OCI-LY1 (cell line): ENCODE measurements around the gene TMEM52B.

Experiments used
- EZH2 ChIP-seq: fragments of 200-600 bp; sonication (generic), shearing (Covaris generic); IDR thresholded peaks from 2 replicates; pipeline ENCODE4 v1.8.0; 2017; ENCODE audit warnings: borderline replicate concordance, mixed run types, mild to moderate bottlenecking, antibody characterized with exemption, low read length, moderate library complexity, mixed read lengths
- TF ChIP-seq, protein P1 (sequence below): fragments of 200-600 bp; sonication (generic), shearing (Covaris generic); IDR thresholded peaks from 2 replicates; pipeline ENCODE4 v1.5.1; 2017; ENCODE audit warnings: mild to moderate bottlenecking, antibody characterized with exemption, low read length, moderate library complexity, mixed read lengths

DNA sequence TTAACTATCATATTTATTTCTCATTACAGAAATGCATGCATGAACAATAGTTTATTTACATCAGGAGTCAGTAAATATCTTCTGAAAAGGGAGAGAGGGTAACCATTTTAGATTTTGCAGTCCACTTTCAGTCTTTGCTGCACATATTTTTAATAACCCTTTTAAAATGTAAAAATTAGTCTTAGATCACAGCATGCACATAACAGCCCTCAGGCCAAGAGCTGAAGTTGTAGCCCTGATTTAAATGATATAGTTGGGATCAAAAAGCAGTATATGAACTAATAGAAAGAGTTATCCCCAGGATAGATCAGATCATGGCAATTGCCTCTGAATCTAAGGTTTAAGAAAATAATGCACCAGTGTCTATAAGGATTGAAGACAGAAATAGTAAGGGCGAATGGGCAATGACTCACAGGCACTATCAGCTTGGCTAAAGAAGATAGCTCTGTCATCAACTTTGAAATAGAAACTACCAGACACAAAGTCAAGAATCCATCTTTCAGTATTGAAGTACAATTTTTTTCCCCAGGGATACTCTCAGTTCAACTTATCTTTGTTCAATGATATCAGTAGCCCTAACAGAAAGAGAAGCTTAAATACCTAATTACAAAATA, 35.7 kb upstream of the TMEM52B start:
- TF ChIP-seq, protein P1, sequence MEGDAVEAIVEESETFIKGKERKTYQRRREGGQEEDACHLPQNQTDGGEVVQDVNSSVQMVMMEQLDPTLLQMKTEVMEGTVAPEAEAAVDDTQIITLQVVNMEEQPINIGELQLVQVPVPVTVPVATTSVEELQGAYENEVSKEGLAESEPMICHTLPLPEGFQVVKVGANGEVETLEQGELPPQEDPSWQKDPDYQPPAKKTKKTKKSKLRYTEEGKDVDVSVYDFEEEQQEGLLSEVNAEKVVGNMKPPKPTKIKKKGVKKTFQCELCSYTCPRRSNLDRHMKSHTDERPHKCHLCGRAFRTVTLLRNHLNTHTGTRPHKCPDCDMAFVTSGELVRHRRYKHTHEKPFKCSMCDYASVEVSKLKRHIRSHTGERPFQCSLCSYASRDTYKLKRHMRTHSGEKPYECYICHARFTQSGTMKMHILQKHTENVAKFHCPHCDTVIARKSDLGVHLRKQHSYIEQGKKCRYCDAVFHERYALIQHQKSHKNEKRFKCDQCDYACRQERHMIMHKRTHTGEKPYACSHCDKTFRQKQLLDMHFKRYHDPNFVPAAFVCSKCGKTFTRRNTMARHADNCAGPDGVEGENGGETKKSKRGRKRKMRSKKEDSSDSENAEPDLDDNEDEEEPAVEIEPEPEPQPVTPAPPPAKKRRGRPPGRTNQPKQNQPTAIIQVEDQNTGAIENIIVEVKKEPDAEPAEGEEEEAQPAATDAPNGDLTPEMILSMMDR, result no peak
- TF ChIP-seq EZH2, result no peak
